HG02571 (cell line): ENCODE measurements around the gene NECTIN4.
"Not testable (repeated sequence)": the region's sequence is repeated elsewhere in the genome, so short reads cannot be mapped to it uniquely, and the experiment has no call there.

Experiments
- ATAC-seq: cut with Tn5 transposase; IDR thresholded peaks from one replicate; pipeline ENCODE4 v1.9.1; 2021; ENCODE audit warnings: mild to moderate bottlenecking, moderate library complexity; ENCODE audit not compliant: unreplicated experiment

NECTIN4 gene

GRCh38 chr1:161065681-161066080 lies 23.7 kb downstream of the NECTIN4 start:
- not testable (repeated sequence) for ATAC-seq

GRCh38 chr1:161063936-161064335 lies 25.4 kb downstream of the NECTIN4 start:
- not testable (repeated sequence) for ATAC-seq

- ATAC-seq: no peak
These were observed 27.9 kb downstream of the NECTIN4 start for GRCh38 chr1:161061419-161061818.

- ATAC-seq: no peak
These were observed 30.1 kb downstream of the NECTIN4 start for GRCh38 chr1:161059293-161059692.

GRCh38 chr1:161054805-161055204 lies 34.6 kb downstream of the NECTIN4 start:
- no peak for ATAC-seq

GRCh38 chr1:161054232-161054631 lies 35.1 kb downstream of the NECTIN4 start:
- ATAC-seq: no peak

GRCh38 chr1:161052899-161053298 lies 36.5 kb downstream of the NECTIN4 start:
- no peak for ATAC-seq

GRCh38 chr1:161051219-161051618 lies 38.1 kb downstream of the NECTIN4 start:
- no peak for ATAC-seq

- no peak for ATAC-seq
These were observed 40.2 kb downstream of the NECTIN4 start for GRCh38 chr1:161048949-161049722.

- no peak for ATAC-seq
These were observed 41.6 kb downstream of the NECTIN4 start for GRCh38 chr1:161047436-161048420.

- peak; percentile 28 for ATAC-seq
These were observed 42.6 kb downstream of the NECTIN4 start for GRCh38 chr1:161046605-161047228.

GRCh38 chr1:161045736-161046604 lies 43.4 kb downstream of the NECTIN4 start, which contains the start of gene USF1:
USF1 (minus strand) TSS chr1:161045977; CDS start chr1:161043275, 2,702 bp downstream.
- peak; percentile 65 for ATAC-seq

- ATAC-seq: peak; percentile 28
These were observed 44.2 kb downstream of the NECTIN4 start for GRCh38 chr1:161044908-161045735.

- no peak for ATAC-seq
These were observed 44.8 kb downstream of the NECTIN4 start for GRCh38 chr1:161044535-161044907.

GRCh38 chr1:161039546-161039945 lies 49.8 kb downstream of the NECTIN4 start:
- ATAC-seq: no peak

- no peak for ATAC-seq
These were observed 50.2 kb downstream of the NECTIN4 start for GRCh38 chr1:161039154-161039545.

GRCh38 chr1:161038523-161039153 lies 50.7 kb downstream of the NECTIN4 start, which contains the start of gene TSTD1:
TSTD1 (minus strand) TSS chr1:161038964; CDS start chr1:161038889, 75 bp downstream.
- peak; percentile 87 for ATAC-seq

GRCh38 chr1:161037661-161038522 lies 51.5 kb downstream of the NECTIN4 start:
- ATAC-seq: no peak
